ENCODE measurements around the gene MED13L.
"Not testable (repeated sequence)": the region's sequence is repeated elsewhere in the genome, so short reads cannot be mapped to it uniquely, and the experiment has no call there.

The MED13L gene

DNA sequence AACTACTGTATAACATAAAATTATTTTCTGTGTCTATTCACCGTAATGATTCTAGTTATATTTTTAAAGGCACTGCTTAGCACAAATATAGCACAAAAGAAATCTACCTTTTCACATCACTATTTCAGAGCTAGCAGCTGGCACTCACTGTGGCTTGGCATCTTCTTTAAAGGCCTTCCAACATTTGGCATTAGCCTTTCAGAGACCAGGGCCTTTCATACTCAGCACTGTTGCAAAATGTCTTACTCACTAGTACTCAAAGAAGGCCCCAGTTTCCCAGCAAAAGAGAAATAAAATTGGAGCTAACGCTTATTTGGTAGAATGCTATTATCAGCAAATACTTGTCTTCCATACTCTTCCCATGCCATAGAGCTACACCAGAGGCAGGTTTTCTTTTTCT, 238.4 kb downstream of the MED13L start:
- H3K9me3 ChIP-seq (ENCODE audit: control insufficient read depth, low read length): no peaks in the 10 kb centered on the region
- H3K4me1 ChIP-seq (ENCODE audit: control insufficient read depth, insufficient read depth, low read length): peaks cover 2% of the 10 kb centered on the region
- no peak overlapping the region for H3K4me3 ChIP-seq (ENCODE audit: low read length)
- H3K27me3 ChIP-seq (ENCODE audit: control insufficient read depth, insufficient read depth, low read length): no peaks in the 10 kb centered on the region
- H3K36me3 ChIP-seq (ENCODE audit: control insufficient read depth, insufficient read depth, low read length): no peaks in the 10 kb centered on the region
- no peak overlapping the region for H3K9ac ChIP-seq (ENCODE audit: low read length)

DNA sequence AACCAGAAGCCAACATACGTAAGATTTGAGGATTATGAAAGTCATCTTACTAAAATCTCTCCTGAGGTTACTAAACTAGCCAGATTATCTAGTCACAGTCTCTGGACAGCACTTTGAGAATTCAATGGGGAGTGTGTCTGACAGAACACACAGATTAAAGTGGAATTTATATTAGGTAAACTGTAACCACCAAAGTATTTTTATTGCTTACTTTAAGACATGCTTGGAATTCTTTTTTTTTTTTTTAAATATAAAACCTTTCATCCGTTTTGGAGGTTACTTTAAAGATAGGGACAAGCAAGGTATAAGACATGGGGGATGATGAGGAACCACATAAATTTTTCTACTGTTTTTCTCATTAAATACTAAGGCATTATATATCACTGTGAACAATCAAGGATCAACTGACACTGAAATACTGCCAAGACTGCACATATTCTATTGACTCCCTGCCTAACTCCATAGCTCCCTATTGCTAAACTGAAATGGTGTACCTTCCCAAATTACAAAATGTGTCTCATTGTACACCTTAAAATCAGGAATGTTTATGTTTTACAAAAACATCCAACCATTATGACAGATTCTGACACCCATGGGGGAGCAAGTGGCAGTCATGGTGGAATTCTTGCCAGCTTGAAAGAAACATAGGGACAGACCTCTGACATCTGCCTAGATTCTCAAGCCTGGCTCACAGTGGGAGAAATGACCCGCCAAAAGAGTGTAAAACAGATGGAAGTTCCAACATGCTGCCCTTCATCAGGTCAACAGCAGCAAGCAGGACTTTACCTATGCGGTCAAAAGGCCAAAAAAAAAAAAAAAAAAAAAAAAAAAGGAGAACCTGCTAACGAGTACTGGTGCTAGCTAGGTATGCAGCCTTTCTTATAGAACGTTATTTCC, 239.3 kb downstream of the MED13L start:
- H3K4me3 ChIP-seq (ENCODE audit: low read length): no peak overlapping the region
- H3K27me3 ChIP-seq (ENCODE audit: control insufficient read depth, insufficient read depth, low read length): no peaks in the 10 kb centered on the region
- no peak overlapping the region for H3K9ac ChIP-seq (ENCODE audit: low read length)
- H3K36me3 ChIP-seq (ENCODE audit: control insufficient read depth, insufficient read depth, low read length): no peaks in the 10 kb centered on the region
- no peaks in the 10 kb centered on the region for H3K9me3 ChIP-seq (ENCODE audit: control insufficient read depth, low read length)
- no peaks in the 10 kb centered on the region for H3K4me1 ChIP-seq (ENCODE audit: control insufficient read depth, insufficient read depth, low read length)

DNA sequence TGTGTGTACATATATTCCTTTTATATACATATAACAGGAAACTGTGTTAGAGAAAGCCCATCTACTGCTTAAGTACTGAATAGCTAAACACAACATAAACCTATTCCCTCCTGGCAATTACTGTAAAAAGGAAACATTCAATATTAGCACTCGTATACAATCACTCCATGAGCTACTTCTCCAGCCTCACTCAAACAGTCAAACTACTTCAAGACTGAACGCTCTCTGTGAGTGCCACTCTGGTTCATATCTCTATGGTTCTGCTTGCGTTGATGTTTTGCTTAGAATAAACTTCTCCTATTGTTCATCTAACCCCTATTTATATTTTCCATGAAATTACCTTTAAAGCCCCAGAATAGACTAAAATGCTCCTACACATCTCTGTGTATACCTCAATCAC, 243.7 kb downstream of the MED13L start:
- Histone ChIP-seq H3K9me3 (ENCODE audit: control insufficient read depth, low read length) (no peaks in the 10 kb centered on the region), H3K27me3 (ENCODE audit: control insufficient read depth, insufficient read depth, low read length) (no peaks in the 10 kb centered on the region), H3K36me3 (ENCODE audit: control insufficient read depth, insufficient read depth, low read length) (no peaks in the 10 kb centered on the region), H3K4me1 (ENCODE audit: control insufficient read depth, insufficient read depth, low read length) (no peaks in the 10 kb centered on the region), H3K9ac (ENCODE audit: low read length) (no peak overlapping the region), H3K4me3 (ENCODE audit: low read length) (no peak overlapping the region)

DNA sequence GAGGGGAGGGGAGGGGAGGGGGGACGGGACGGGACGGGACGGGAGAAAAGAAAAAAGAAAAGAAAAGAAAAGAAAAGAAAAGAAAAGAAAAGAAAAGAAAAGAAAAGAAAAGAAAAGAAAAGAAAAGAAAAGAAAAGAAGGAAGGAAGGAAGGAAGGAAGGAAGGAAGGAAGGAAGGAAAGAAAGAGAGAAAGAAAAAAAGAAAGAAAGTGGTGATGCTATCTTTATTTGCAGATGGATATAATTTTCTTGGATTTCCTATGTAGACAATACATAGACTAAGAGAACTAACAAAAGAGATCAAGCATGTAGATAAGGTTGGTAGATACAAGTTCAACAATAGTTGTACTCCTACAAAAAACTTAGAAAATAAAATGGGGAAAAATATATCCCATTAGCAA, 245.9 kb downstream of the MED13L start:
- H3K4me3 ChIP-seq (ENCODE audit: low read length); H3K36me3 ChIP-seq (ENCODE audit: control insufficient read depth, insufficient read depth, low read length); H3K9me3 ChIP-seq (ENCODE audit: control insufficient read depth, low read length); H3K4me1 ChIP-seq (ENCODE audit: control insufficient read depth, insufficient read depth, low read length); H3K9ac ChIP-seq (ENCODE audit: low read length); H3K27me3 ChIP-seq (ENCODE audit: control insufficient read depth, insufficient read depth, low read length): not testable (repeated sequence)

DNA sequence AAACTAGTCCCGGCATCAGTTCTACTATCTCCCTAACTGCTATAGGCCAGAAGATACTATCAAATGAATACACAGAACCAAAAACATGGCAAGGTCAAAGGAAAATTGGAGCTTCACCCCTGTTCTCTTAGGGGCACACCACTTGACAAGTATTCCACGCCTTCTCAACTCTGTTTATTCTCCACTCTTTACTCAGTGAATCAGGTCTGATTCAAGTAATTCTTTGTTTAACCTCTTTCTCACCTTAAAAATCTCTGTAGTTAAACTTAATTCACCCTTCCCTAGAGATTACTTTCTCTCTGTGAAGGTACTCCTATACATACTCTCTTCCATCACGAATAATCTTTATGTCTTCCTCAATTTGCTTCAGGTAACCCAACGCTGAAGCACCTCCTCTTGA, 248.9 kb downstream of the MED13L start:
- Histone ChIP-seq H3K27me3 (ENCODE audit: control insufficient read depth, insufficient read depth, low read length) (no peaks in the 10 kb centered on the region), H3K4me3 (ENCODE audit: low read length) (no peak overlapping the region), H3K36me3 (ENCODE audit: control insufficient read depth, insufficient read depth, low read length) (no peaks in the 10 kb centered on the region), H3K9me3 (ENCODE audit: control insufficient read depth, low read length) (no peaks in the 10 kb centered on the region), H3K9ac (ENCODE audit: low read length) (no peak overlapping the region), H3K4me1 (ENCODE audit: control insufficient read depth, insufficient read depth, low read length) (no peaks in the 10 kb centered on the region)

DNA sequence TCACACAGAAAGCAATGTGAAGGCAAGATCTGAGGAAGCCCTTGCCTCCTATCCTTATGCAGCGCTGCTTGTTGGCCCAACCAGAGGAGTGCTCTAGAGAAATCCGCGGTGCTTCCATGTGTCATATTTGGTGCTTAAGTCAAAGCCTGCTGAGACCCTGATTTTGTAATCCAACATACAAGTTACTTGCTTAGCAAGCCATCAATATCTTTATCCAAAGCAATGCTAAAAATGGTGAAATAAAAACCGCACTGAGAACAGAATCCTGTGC, 250.0 kb downstream of the MED13L start:
- no peak overlapping the region for H3K4me3 ChIP-seq (ENCODE audit: low read length)
- H3K4me1 ChIP-seq (ENCODE audit: control insufficient read depth, insufficient read depth, low read length): no peaks in the 10 kb centered on the region
- no peak overlapping the region for H3K9ac ChIP-seq (ENCODE audit: low read length)
- no peaks in the 10 kb centered on the region for H3K27me3 ChIP-seq (ENCODE audit: control insufficient read depth, insufficient read depth, low read length)
- no peaks in the 10 kb centered on the region for H3K9me3 ChIP-seq (ENCODE audit: control insufficient read depth, low read length)
- H3K36me3 ChIP-seq (ENCODE audit: control insufficient read depth, insufficient read depth, low read length): no peaks in the 10 kb centered on the region

DNA sequence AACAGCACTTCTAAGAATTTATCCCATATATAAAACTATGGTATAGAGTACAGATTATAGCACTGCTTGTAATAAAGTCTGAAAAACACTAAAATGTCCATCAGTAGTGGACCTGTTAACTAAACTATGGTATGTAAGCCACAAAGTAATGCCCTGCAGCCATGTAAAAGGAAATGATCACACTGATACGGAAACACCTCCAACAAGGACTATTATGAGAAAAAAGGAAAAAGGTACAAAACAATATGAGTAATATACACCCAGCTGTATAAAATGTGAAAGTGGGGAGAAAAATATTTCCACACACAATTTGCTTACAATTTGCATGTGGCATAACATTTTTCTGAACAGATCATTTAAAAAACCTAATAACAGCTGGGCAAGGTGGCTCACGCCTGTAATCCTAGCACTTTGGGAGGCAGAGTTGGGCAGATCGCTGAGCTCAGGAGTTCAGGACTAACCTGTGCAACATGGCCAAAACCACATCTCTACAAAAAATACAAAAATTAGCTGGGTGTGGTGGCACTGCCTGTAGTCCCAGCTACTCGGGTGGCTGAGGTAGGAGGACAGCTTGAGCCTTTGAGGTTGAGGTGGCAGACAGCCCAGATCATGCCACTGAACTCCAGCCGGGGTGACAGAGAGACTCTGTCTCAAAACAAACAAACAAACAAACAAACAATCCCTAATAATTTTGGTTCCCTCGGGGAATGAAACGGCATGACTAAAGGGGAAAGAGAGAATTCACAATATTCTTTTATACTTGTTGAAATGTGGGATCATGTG, 250.5 kb downstream of the MED13L start:
- Histone ChIP-seq H3K4me3 (ENCODE audit: low read length) (no peak overlapping the region), H3K9me3 (ENCODE audit: control insufficient read depth, low read length) (no peaks in the 10 kb centered on the region), H3K36me3 (ENCODE audit: control insufficient read depth, insufficient read depth, low read length) (no peaks in the 10 kb centered on the region), H3K27me3 (ENCODE audit: control insufficient read depth, insufficient read depth, low read length) (no peaks in the 10 kb centered on the region), H3K4me1 (ENCODE audit: control insufficient read depth, insufficient read depth, low read length) (no peaks in the 10 kb centered on the region), H3K9ac (ENCODE audit: low read length) (no peak overlapping the region)

DNA sequence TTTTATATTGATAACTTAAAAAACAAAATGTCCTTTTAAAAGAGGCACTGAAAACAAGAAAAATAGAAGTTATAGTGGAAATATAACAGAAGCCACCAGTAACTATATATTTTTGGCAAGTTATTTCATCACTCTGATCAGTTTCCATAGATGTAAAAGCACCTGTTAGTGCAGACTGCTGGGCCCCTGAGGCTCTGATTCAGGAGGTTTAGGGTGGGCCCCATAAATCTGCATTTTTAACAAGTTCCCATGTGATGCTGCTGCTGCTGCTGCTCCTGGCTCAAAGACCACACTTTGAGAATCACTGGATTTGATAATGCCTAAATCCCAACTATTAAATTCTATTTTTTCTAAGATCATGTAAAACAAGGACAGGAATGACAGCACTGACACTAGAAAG, 251.1 kb downstream of the MED13L start:
- H3K36me3 ChIP-seq (ENCODE audit: control insufficient read depth, insufficient read depth, low read length): no peaks in the 10 kb centered on the region
- H3K9me3 ChIP-seq (ENCODE audit: control insufficient read depth, low read length): no peaks in the 10 kb centered on the region
- H3K27me3 ChIP-seq (ENCODE audit: control insufficient read depth, insufficient read depth, low read length): no peaks in the 10 kb centered on the region
- H3K9ac ChIP-seq (ENCODE audit: low read length): no peak overlapping the region
- no peaks in the 10 kb centered on the region for H3K4me1 ChIP-seq (ENCODE audit: control insufficient read depth, insufficient read depth, low read length)
- no peak overlapping the region for H3K4me3 ChIP-seq (ENCODE audit: low read length)

DNA sequence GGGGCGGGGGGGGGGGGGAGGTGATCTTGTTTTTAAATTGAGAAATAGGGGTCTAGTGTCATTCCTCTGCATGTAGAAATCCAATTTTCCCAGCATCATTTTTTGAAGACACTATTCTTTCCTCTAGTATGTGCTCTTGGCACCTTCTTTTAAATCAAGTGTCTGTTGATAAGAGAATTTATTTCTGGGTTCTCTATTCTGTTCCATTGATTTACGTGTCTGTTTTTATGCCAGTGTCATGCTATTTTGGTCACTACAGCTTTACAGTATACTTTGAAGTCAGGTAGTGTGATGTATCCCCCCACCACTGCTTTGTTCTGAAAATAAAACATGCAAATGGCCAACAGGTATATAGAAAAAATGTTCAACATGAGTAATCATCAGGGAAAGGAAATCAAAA, 252.7 kb downstream of the MED13L start:
- H3K4me1 ChIP-seq (ENCODE audit: control insufficient read depth, insufficient read depth, low read length): no peaks in the 10 kb centered on the region
- no peak overlapping the region for H3K4me3 ChIP-seq (ENCODE audit: low read length)
- H3K36me3 ChIP-seq (ENCODE audit: control insufficient read depth, insufficient read depth, low read length): no peaks in the 10 kb centered on the region
- no peaks in the 10 kb centered on the region for H3K9me3 ChIP-seq (ENCODE audit: control insufficient read depth, low read length)
- no peak overlapping the region for H3K9ac ChIP-seq (ENCODE audit: low read length)
- no peaks in the 10 kb centered on the region for H3K27me3 ChIP-seq (ENCODE audit: control insufficient read depth, insufficient read depth, low read length)

DNA sequence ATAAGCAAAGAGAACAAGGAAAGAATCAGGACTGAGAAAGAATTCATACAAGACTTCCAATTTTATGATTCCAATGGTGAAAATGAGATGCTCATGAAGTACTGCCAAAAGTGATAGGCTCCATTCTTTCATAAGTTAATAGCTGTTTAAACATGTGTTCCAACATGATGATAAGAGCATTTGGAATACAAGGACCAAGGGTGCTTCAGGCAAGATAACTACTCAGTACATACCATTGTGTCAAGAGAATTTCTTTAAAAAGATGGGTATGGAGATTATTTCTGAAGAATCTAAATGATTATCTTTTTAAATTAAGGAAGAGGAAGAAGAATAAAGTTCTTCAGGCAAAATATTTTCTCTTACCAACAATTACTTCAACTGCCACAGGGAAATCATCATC, 258.1 kb downstream of the MED13L start:
- Histone ChIP-seq H3K36me3 (ENCODE audit: control insufficient read depth, insufficient read depth, low read length) (no peaks in the 10 kb centered on the region), H3K4me3 (ENCODE audit: low read length) (no peak overlapping the region)

DNA sequence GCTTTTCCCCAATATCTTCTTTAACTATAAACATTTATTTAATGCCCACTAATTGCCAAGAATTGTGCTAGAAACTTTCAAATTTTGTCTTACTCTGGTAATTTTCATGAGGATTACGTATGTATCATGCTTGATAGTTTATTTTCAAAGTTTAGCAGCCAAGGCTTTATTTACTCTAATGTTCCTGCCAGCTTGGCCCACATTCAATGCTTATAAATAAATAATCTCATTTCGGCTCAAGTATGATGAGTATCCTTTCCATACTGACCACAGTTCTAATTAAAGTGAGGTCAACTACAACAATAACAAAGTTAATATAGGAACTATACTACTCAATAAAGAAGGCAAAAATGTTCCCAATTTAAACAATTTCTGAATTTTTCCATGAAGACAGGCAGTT, 259.2 kb downstream of the MED13L start:
- Histone ChIP-seq H3K27me3 (ENCODE audit: control insufficient read depth, insufficient read depth, low read length) (no peaks in the 10 kb centered on the region), H3K4me3 (ENCODE audit: low read length) (no peak overlapping the region), H3K9me3 (ENCODE audit: control insufficient read depth, low read length) (no peaks in the 10 kb centered on the region), H3K9ac (ENCODE audit: low read length) (no peak overlapping the region), H3K4me1 (ENCODE audit: control insufficient read depth, insufficient read depth, low read length) (no peaks in the 10 kb centered on the region), H3K36me3 (ENCODE audit: control insufficient read depth, insufficient read depth, low read length) (no peaks in the 10 kb centered on the region)

More for the DNA sequence above, 258.1 kb downstream of the MED13L start:
- H3K9me3 ChIP-seq (ENCODE audit: control insufficient read depth, low read length): no peaks in the 10 kb centered on the region
- no peaks in the 10 kb centered on the region for H3K27me3 ChIP-seq (ENCODE audit: control insufficient read depth, insufficient read depth, low read length)
- H3K4me1 ChIP-seq (ENCODE audit: control insufficient read depth, insufficient read depth, low read length): no peaks in the 10 kb centered on the region
- H3K9ac ChIP-seq (ENCODE audit: low read length): no peak overlapping the region

DNA sequence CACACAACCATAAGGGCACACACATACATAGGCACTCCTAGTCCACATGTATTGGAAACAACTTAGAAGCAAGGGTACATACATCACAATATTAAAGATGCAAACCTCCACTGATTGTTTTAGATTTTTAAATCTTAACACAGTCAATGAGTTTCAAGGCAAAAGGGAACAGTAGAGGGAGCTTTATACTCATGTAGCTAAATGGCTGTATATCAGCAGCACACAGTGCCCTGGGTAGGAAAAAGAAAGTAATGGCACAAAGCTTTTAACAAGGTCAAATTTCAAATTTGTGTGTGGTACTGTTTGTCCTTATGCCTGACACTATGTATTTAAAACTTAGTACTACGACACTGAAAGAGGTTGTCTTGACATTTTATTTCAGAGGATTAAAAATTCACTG, 262.0 kb downstream of the MED13L start:
- H3K4me1 ChIP-seq (ENCODE audit: control insufficient read depth, insufficient read depth, low read length): no peaks in the 10 kb centered on the region
- no peak overlapping the region for H3K4me3 ChIP-seq (ENCODE audit: low read length)
- peaks cover 9% of the 10 kb centered on the region for H3K36me3 ChIP-seq (ENCODE audit: control insufficient read depth, insufficient read depth, low read length)
- no peak overlapping the region for H3K9ac ChIP-seq (ENCODE audit: low read length)
- no peaks in the 10 kb centered on the region for H3K27me3 ChIP-seq (ENCODE audit: control insufficient read depth, insufficient read depth, low read length)
- H3K9me3 ChIP-seq (ENCODE audit: control insufficient read depth, low read length): no peaks in the 10 kb centered on the region

Data from mucosa of stomach (tissue), 1 donor.